ENCODE results near the gene ABCA6.

- TF ChIP-seq POLR2A (IDR thresholded peaks at IDR 0.05), result no peak
- no peak for TF ChIP-seq CTCF (IDR thresholded peaks at IDR 0.05)
Measured at GRCh38 chr17:69134112-69134511, 7.6 kb downstream of the ABCA6 start.
